Gastrocnemius medialis (tissue), 4 donors: ENCODE results near the gene ZNF556. TPM values are rescaled to one million over a fixed set of nuclear protein-coding genes. Genes with fewer than 3 reads are reported as not detected.

ENCODE experiments used
- ATAC-seq, 2 donors: fragments of 150-250 bp; one replicate each; pipeline ENCODE4 v1.9.1; 2016
- DNase-seq, 2 donors: peaks; one replicate each; pipeline ENCODE4 v3.0.0-alpha.2; 2019
- H3K27ac ChIP-seq, 4 donors: fragments of 200-600 bp; sonication (generic); 1 replicate in 1 of 4; 2 replicates in 3 of 4; pipeline ENCODE4 v1.5.1; 2016 to 2018; ENCODE audit warnings: mild to moderate bottlenecking in 2 of 4, moderate library complexity in 1 of 4
- H3K27me3 ChIP-seq, 3 donors: fragments of 200-600 bp; sonication (generic) in 2 of 3; 1 replicate in 1 of 3; 2 replicates in 2 of 3; pipeline versions ENCODE4 v1.5.1 to v1.6.0; 2016 to 2019; ENCODE audit warnings: mild to moderate bottlenecking in 1 of 3, moderate library complexity in 1 of 3
- H3K36me3 ChIP-seq, 2 donors: fragments of 200-600 bp; sonication (generic) in 1 of 2; one replicate each; pipeline ENCODE4 v1.5.1; 2017 to 2018
- H3K4me1 ChIP-seq, 2 donors: fragments of 200-600 bp; sonication (generic) in 1 of 2; one replicate each; pipeline ENCODE4 v1.5.1; 2016 to 2017; ENCODE audit warnings: mild to moderate bottlenecking in 2 of 2
- H3K4me3 ChIP-seq, 4 donors: fragments of 200-600 bp; sonication (generic) in 3 of 4; 1 replicate in 1 of 4; 2 replicates in 3 of 4; pipeline ENCODE4 v1.5.1; 2016 to 2019; ENCODE audit warnings: mild to moderate bottlenecking in 2 of 4
- H3K9me3 ChIP-seq, 3 donors: fragments of 200-600 bp; sonication (generic) in 2 of 3; 1 replicate in 1 of 3; 2 replicates in 2 of 3; pipeline ENCODE4 v1.5.1; 2016 to 2019
- CTCF ChIP-seq, 5 experiments: fragments of 450-650 bp in 3 of 5; fragments of 200-600 bp in 2 of 5; sonication (generic) in 2 of 5; IDR thresholded peaks in 4 of 5; conservative IDR thresholded peaks in 1 of 5; 1 replicate in 4 of 5; 2 replicates in 1 of 5; pipeline ENCODE4 v1.5.1; 2016 to 2019; ENCODE audit warnings: antibody characterized with exemption in 5 of 5, mild to moderate bottlenecking in 3 of 5, moderate library complexity in 3 of 5
- POLR2A ChIP-seq, 2 donors: fragments of 450-650 bp; IDR thresholded peaks; one replicate each; pipeline ENCODE4 v1.6.1; 2017; ENCODE audit warnings: antibody characterized with exemption in 2 of 2, mild to moderate bottlenecking in 2 of 2, moderate library complexity in 2 of 2
- in situ Hi-C, 4 donors: fragments of 200-750 bp; cut with MboI; loops; one replicate each; pipeline versions ENCODE4 v1.15.0 to v1.8.0; 2017; ENCODE audit warnings: low sequenced_read_pairs in 4 of 4
- intact Hi-C: fragments of 100-400 bp; cut with DNase I; formaldehyde crosslinking; loops from one replicate; pipeline ENCODE4 v1.15.1; 2023; ENCODE audit warnings: low total_unique reads
- total RNA-seq, 4 donors: library from RNA; depleted of rRNA; stranded (reverse); fragments of >200 nt; gene quantifications; one replicate each; pipeline versions ENCODE4 v1.1.0 to v1.2.3, GENCODE V29; 2016

The ZNF556 gene
- total RNA-seq, 4 donors from 2014 or later, result 0.26 to 0.34 TPM; not detected in 2

GRCh38 chr19:2823646-2824045 lies 43.5 kb upstream of the ZNF556 start:
- H3K4me3 ChIP-seq, result no peak overlapping the region
- H3K36me3 ChIP-seq, result peaks cover 0 to 27% of the 10 kb centered on the region in 2 donors
- ATAC-seq, result no peak
- no peaks in the 10 kb centered on the region for H3K27me3 ChIP-seq
- in situ Hi-C loops, result loop anchor here in 1 of 4 donors (10.0 kb wide), 1 partner anchor 51 kb away; no protein-coding TSS in a partner anchor
- no peaks in the 10 kb centered on the region for H3K9me3 ChIP-seq
- peaks cover 0 to 8% of the 10 kb centered on the region in 2 donors for H3K4me1 ChIP-seq
- DNase-seq, result no peak
- no peak overlapping the region for H3K27ac ChIP-seq
- TF ChIP-seq POLR2A (IDR thresholded peaks at IDR 0.05) (no peak), CTCF (IDR thresholded peaks at IDR 0.05 in 4 of 5, conservative IDR thresholded peaks at IDR 0.05 in 1 of 5) (no peak)
- intact Hi-C loops, result no loop called here

DNA sequence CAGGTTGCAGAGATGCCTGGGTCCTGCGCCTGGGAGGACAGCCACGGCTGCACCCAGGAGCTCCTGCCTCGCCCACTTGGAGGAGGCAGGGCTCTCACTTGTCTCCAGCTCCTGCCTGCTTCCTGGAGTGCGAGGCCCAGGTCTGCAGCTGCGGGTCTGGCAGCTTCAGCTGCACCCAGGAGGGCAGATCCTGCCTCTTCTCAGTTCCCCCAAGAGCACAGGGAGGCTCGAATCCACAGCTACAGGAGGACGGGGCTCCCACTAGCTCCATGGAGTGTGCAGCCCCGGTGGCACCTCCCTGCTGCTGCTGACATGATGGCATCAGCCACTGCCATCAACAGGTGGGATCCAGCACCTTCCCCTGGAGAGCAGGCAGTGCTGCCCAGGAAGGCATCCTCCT lies 43.0 kb upstream of the ZNF556 start:
- no peak overlapping the region for H3K4me3 ChIP-seq
- ATAC-seq, result no peak
- peaks cover 0 to 29% of the 10 kb centered on the region in 2 donors for H3K36me3 ChIP-seq
- in situ Hi-C loops (loop anchor here in 1 of 4 donors (10.0 kb wide), 1 partner anchor 51 kb away; no protein-coding TSS in a partner anchor), intact Hi-C loops (no loop called here)
- H3K9me3 ChIP-seq, result no peaks in the 10 kb centered on the region
- TF ChIP-seq POLR2A (IDR thresholded peaks at IDR 0.05) (no peak), CTCF (IDR thresholded peaks at IDR 0.05 in 4 of 5, conservative IDR thresholded peaks at IDR 0.05 in 1 of 5) (no peak)
- no peak for DNase-seq
- H3K27ac ChIP-seq, result no peak overlapping the region
- peaks cover 0 to 8% of the 10 kb centered on the region in 2 donors for H3K4me1 ChIP-seq
- H3K27me3 ChIP-seq, result no peaks in the 10 kb centered on the region

DNA sequence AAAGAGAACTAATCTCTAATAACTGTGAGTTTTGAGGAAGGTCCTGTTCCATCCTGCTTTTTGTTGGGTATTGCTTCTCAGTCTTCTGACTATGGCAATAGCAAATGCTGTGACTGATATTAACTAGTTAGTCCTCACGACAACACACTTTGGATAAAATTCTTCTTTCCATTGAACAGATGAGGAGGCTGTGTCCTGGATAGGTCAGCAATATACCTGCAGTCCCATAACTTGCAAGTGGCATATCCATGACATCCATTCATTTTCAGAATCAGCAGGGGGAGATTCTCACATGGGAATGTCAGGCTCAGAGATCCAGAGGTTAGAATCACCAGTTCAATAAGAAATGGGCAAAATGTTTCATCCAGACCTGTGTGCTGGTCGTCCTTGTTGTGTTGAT lies 40.1 kb upstream of the ZNF556 start:
- in situ Hi-C loops, result loop anchor here in 1 of 4 donors (10.0 kb wide), 1 partner anchor 48 kb away; no protein-coding TSS in a partner anchor
- DNase-seq (no peak), ATAC-seq (no peak)
- TF ChIP-seq CTCF (IDR thresholded peaks at IDR 0.05 in 4 of 5, conservative IDR thresholded peaks at IDR 0.05 in 1 of 5) (no peak), POLR2A (IDR thresholded peaks at IDR 0.05) (no peak)
- H3K4me3 ChIP-seq, result no peak overlapping the region
- no peaks in the 10 kb centered on the region for H3K4me1 ChIP-seq
- intact Hi-C loops, result no loop called here
- no peak overlapping the region for H3K27ac ChIP-seq
- no peaks in the 10 kb centered on the region for H3K27me3 ChIP-seq
- H3K9me3 ChIP-seq, result peaks cover 0 to 3% (median 0%) of the 10 kb centered on the region in 3 donors
- peaks cover 0 to 41% of the 10 kb centered on the region in 2 donors for H3K36me3 ChIP-seq

- H3K9me3 ChIP-seq, result peaks cover 1 to 11% (median 3%) of the 10 kb centered on the region in 3 donors
- TF ChIP-seq CTCF (IDR thresholded peaks at IDR 0.05 in 4 of 5, conservative IDR thresholded peaks at IDR 0.05 in 1 of 5), result no peak
- TF ChIP-seq POLR2A (IDR thresholded peaks at IDR 0.05), result no peak
- in situ Hi-C loops (loop anchor here in 1 of 4 donors (10.0 kb wide), 1 partner anchor 47 kb away; no protein-coding TSS in a partner anchor), intact Hi-C loops (no loop called here)
- no peak for DNase-seq
- ATAC-seq, result no peak
- peaks cover 7 to 50% of the 10 kb centered on the region in 2 donors for H3K36me3 ChIP-seq
- H3K27me3 ChIP-seq, result no peaks in the 10 kb centered on the region
- no peak overlapping the region for H3K4me3 ChIP-seq
- no peaks in the 10 kb centered on the region for H3K4me1 ChIP-seq
- no peak overlapping the region for H3K27ac ChIP-seq
Observed at GRCh38 chr19:2827840-2828489, 39.2 kb upstream of the ZNF556 start.
